Upper lobe of right lung (tissue), 1 donor: ENCODE data around the gene MTA2. TPM values are rescaled to one million over a fixed set of nuclear protein-coding genes. Genes with fewer than 3 reads are reported as not detected.

ENCODE experiments used
- ATAC-seq: fragments of 200-7000 bp; cut with Tn5 transposase; one replicate; pipeline ENCODE4 v1.9.1; 2020; ENCODE audit warnings: mild to moderate bottlenecking, moderate library complexity
- DNase-seq: peaks from one replicate; pipeline ENCODE4 v3.0.0-alpha.2; 2020
- H3K27ac ChIP-seq: fragments of 200-600 bp; one replicate; pipeline ENCODE4 v1.8.0; 2022
- H3K27me3 ChIP-seq: fragments of 200-600 bp; one replicate; pipeline ENCODE4 v1.8.0; 2022; ENCODE audit warnings: mild to moderate bottlenecking
- H3K36me3 ChIP-seq: fragments of 200-600 bp; one replicate; pipeline ENCODE4 v1.8.0; 2022
- H3K4me1 ChIP-seq: fragments of 200-600 bp; one replicate; pipeline ENCODE4 v1.8.0; 2022
- H3K4me3 ChIP-seq: fragments of 200-600 bp; one replicate; pipeline ENCODE4 v1.8.0; 2022; ENCODE audit warnings: mild to moderate bottlenecking
- H3K9me3 ChIP-seq: fragments of 200-600 bp; one replicate; pipeline ENCODE4 v1.8.0; 2022
- intact Hi-C: fragments of 100-400 bp; cut with DNase I; formaldehyde crosslinking; loops from one replicate; pipeline ENCODE4 v1.11.0; 2022
- total RNA-seq: library from RNA; stranded (reverse); fragmentation: NEBNext Ultra II Directional; extraction: Animal tissue kit (Norgen Biotek cat#: 25700); gene quantifications from one replicate; pipeline ENCODE4 v1.2.1, GENCODE V29; 2021
- TF ChIP-seq, protein P1 (sequence below): fragments of 200-600 bp; IDR thresholded peaks from one replicate; pipeline ENCODE4 v1.8.0; 2022; ENCODE audit warnings: antibody characterized with exemption
- donor health status: DM: no; HTN: yes; CAD: no; lungs with severe emphysema.

Gene MTA2
- total RNA-seq, 1 donor from 2014 or later: 75.0 TPM

DNA sequence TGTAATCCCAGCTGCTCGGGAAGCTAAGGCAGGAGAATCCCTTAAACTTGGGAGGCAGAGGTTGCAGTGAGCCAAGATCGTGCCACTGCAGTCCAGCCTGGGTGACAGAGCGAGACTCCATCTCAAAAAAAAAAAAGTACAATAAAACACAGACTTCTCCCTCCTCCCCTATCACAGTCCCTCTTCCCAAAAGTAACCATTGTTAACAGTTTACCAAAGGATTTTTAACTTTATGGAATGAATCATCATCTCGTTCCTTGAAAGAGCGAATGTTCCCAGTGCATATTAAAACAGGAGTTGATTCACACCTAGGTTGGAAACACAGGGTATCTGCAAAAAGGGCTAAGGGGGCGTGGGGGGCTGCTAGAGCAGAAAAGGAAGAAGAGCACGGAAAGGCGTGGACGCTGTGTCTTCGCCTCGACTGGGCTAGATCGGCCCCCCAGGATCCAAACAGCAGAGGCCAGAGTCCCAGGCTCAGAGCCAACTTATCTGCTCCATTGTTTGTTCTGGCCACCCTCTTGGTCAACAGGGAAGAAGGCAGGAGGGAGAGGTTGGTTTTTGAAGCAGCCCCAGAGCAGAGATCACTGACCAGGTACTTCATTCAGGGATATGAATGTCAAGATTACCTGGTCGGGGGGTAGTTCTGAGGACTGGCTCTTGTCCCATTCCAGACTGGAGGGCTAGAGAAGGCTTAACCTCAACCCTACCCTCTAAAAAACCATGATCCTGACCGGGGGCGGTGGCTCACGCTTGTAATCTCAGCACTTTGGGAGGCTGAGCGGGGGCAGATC lies 52.9 kb downstream of the MTA2 start:
- DNase-seq: no peak

DNA sequence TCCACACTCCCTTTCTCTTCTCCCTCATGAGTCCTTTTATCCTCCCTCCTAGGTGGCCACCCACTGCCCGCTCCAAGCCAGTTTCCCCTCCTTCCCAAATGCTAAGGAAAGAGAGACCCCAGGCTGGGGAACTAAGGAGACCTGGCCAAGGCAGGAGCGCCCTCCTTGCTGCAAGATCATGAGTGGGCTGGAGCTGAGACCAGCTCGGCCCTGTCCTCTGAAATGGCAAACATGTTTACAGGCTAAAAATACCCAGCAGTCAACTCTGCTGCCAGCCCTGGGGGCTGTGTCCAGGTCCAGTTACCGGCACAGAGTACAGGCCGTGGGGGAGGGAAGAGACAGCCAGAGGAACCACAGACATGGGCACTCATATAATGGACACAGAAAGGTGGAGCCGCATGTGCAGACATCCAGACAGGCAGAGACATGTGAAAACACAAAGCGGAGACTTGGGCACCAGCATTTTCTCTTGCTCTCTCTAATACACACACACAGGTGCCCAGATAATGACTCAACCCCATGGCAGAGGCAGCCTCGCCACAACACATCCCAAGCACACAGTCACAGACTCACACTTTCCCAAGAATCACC lies 53.9 kb downstream of the MTA2 start:
- Histone ChIP-seq H3K9me3 (no peaks in the 10 kb centered on the region), H3K4me1 (peaks cover 69% of the 10 kb centered on the region), H3K36me3 (no peaks in the 10 kb centered on the region), H3K27ac (peak overlapping the region; percentile 99), H3K4me3 (peak overlapping the region; percentile 85), H3K27me3 (no peaks in the 10 kb centered on the region)
- ATAC-seq (no peak), DNase-seq (no peak)
- TF ChIP-seq, protein P1, sequence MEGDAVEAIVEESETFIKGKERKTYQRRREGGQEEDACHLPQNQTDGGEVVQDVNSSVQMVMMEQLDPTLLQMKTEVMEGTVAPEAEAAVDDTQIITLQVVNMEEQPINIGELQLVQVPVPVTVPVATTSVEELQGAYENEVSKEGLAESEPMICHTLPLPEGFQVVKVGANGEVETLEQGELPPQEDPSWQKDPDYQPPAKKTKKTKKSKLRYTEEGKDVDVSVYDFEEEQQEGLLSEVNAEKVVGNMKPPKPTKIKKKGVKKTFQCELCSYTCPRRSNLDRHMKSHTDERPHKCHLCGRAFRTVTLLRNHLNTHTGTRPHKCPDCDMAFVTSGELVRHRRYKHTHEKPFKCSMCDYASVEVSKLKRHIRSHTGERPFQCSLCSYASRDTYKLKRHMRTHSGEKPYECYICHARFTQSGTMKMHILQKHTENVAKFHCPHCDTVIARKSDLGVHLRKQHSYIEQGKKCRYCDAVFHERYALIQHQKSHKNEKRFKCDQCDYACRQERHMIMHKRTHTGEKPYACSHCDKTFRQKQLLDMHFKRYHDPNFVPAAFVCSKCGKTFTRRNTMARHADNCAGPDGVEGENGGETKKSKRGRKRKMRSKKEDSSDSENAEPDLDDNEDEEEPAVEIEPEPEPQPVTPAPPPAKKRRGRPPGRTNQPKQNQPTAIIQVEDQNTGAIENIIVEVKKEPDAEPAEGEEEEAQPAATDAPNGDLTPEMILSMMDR: no peak
- intact Hi-C loops: no loop called here

More for the DNA sequence above, 52.9 kb downstream of the MTA2 start:
- Histone ChIP-seq H3K4me3 (no peak overlapping the region), H3K4me1 (peaks cover 71% of the 10 kb centered on the region), H3K27ac (peak overlapping the region; percentile 99), H3K36me3 (no peaks in the 10 kb centered on the region), H3K9me3 (no peaks in the 10 kb centered on the region), H3K27me3 (no peaks in the 10 kb centered on the region)
- TF ChIP-seq, protein P1: no peak
- ATAC-seq: no peak
- intact Hi-C loops: no loop called here

DNA sequence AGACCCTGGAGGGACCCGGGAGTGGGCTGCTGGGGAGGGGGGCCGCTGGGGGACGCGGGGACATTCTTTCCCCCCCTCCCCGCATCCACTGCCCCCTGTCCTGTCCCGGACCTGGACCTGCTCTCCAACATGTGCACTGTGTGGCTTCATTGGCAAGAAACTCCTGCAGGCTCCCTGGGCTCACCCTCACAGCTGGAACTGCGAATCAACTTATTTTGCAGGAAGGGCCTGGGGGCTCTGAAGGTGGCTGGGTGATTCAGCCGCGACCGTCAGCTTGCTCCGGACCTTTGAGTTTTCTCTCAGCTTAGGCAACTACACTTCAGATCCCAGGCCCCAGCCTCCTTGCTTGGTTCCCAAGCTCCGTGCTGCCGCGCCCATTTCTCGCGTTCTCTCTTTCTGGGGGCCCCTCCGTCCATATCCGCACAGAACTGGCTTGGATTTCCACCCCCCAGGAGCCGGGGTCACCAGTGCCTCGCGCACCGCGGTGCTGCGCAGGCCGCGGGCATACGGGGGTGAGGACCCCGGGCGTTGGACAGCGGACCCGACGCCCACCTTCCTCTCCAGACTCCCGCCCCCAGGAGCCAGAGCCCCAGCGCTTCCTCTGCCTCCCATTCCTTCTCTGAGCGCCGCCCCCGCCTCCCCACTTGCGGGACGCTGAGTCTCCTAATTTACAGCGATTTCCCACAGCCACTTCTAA lies 54.6 kb downstream of the MTA2 start:
- DNase-seq (no peak), ATAC-seq (no peak)

DNA sequence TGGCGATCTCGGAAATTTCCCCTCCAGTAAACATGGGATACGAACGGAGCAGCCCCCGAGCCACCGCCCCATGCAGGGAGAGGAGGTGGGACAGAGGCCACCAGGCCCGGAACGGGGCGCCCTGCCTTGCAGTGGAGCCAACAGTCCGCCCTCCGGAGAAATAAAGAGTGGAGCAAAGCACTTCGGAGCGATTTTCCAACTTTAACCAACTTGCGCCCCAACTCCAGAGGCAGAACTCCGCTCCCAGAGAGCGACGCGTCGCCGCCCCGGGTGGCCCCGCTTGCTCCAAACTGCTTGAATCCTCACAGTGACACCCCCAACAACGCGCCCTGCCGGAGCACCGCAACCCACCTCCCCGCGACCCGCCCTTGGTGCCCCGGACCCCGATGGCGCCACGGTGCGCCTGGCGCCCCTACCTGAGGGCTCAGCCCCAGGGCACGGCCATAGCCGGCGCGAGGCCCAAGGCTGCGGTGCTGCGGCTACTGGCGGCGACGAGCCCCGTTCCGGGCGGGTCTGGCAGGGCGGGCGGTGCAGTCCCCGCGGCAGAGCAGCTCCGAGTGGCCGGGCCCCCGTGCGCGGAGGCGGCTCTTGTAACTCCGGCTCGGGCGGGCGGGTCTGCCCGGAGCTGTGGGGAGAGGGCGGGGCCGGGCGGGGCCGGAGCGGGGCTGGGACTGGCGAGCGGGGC lies 55.3 kb downstream of the MTA2 start, which contains the start of gene AHNAK:
AHNAK (minus strand) TSS at position 563 of the 685 bp plus-strand sequence. CDS start 10,708 bp downstream, outside the sequence.
- H3K4me1 ChIP-seq: peaks cover 69% of the 10 kb centered on the region
- H3K27ac ChIP-seq: peak within 1 kb of the TSS; percentile 99
- no peaks in the 10 kb centered on the region for H3K36me3 ChIP-seq
- ATAC-seq: peak; percentile 73
- TF ChIP-seq, protein P1: no peak
- intact Hi-C loops: no loop called here
- no peaks in the 10 kb centered on the region for H3K27me3 ChIP-seq
- H3K9me3 ChIP-seq: no peaks in the 10 kb centered on the region
- DNase-seq: peak; percentile 93
- peak within 1 kb of the TSS; percentile 85 for H3K4me3 ChIP-seq

More for the DNA sequence above, 54.6 kb downstream of the MTA2 start:
- TF ChIP-seq, protein P1: no peak
- no peaks in the 10 kb centered on the region for H3K9me3 ChIP-seq
- H3K27me3 ChIP-seq: no peaks in the 10 kb centered on the region
- H3K4me1 ChIP-seq: peaks cover 69% of the 10 kb centered on the region
- intact Hi-C loops: no loop called here
- peak overlapping the region; percentile 85 for H3K4me3 ChIP-seq
- H3K27ac ChIP-seq: peak overlapping the region; percentile 99
- H3K36me3 ChIP-seq: no peaks in the 10 kb centered on the region
